PC-3 (cell line): ENCODE results near the gene ADM5. TPM values are rescaled to one million over a fixed set of nuclear protein-coding genes. Genes with fewer than 3 reads are reported as not detected.

Source experiments
- ATAC-seq: fragments of 200-7000 bp; cut with Tn5 transposase; 2 replicates; pipeline ENCODE4 v1.9.1; 2020; ENCODE audit warnings: mild to moderate bottlenecking, moderate library complexity
- BruUV-seq: library from RNA; stranded (reverse); fragments of 400-500 nt; replicated peaks from 2 replicates; lab custom pipeline; 2021; lab: Mats Ljungman, UMichigan
- CTCF ChIA-PET: fragments of 300-600 bp; sonication (Branson Sonifier 250); formaldehyde crosslinking; loops from one replicate; lab custom pipeline; 2022; ENCODE audit warnings: antibody characterized with exemption; lab: Charles Lee
- POLR2A ChIA-PET: fragments of 300-600 bp; sonication (Branson Sonifier 250); formaldehyde crosslinking; loops from one replicate; lab custom pipeline; 2022; ENCODE audit warnings: antibody characterized with exemption; ENCODE audit not compliant: unreplicated experiment; lab: Charles Lee
- DNase-seq: peaks from one replicate; pipeline ENCODE4 v3.0.0-alpha.2; 2015
- H2AFZ ChIP-seq: fragments of 300-600 bp; sonication (generic); 2 replicates; pipeline ENCODE4 v1.6.0; 2016; ENCODE audit warnings: antibody characterized with exemption, low read length
- H3F3A ChIP-seq: fragments of 300-600 bp; sonication (generic); one replicate; pipeline ENCODE4 v1.6.0; 2017; ENCODE audit warnings: antibody characterized with exemption, low read length, control low read depth, mild to moderate bottlenecking; ENCODE audit not compliant: unreplicated experiment
- H3K27ac ChIP-seq: fragments of 300-600 bp; sonication (generic); 2 replicates; pipeline ENCODE4 v1.5.1; 2016; ENCODE audit warnings: mild to moderate bottlenecking, low read length
- H3K27me3 ChIP-seq: fragments of 300-600 bp; sonication (generic); 2 replicates; pipeline ENCODE4 v1.6.1; 2016; ENCODE audit warnings: low read length, mixed read lengths
- H3K36me3 ChIP-seq: fragments of 300-600 bp; sonication (generic); 2 replicates; pipeline ENCODE4 v1.6.1; 2016; ENCODE audit warnings: low read depth, mixed run types, low read length, mixed read lengths
- H3K4me1 ChIP-seq: fragments of 300-600 bp; sonication (generic); 2 replicates; pipeline ENCODE4 v1.5.1; 2016; ENCODE audit warnings: low read length; ENCODE audit not compliant: insufficient read depth
- H3K4me2 ChIP-seq: fragments of 300-600 bp; sonication (generic); 2 replicates; pipeline ENCODE4 v1.6.0; 2016; ENCODE audit warnings: low read length
- H3K4me3 ChIP-seq: fragments of 300-600 bp; sonication (generic); 2 replicates; pipeline ENCODE4 v1.5.1; 2016; ENCODE audit warnings: mild to moderate bottlenecking, low read length, mixed read lengths
- H3K79me2 ChIP-seq: fragments of 300-600 bp; sonication (generic); 2 replicates; pipeline ENCODE4 v1.6.1; 2017; ENCODE audit warnings: low read length, mixed read lengths
- H3K9ac ChIP-seq: fragments of 300-600 bp; sonication (generic); 2 replicates; pipeline ENCODE4 v1.6.0; 2016; ENCODE audit warnings: mild to moderate bottlenecking, low read length
- H3K9me2 ChIP-seq: fragments of 300-600 bp; sonication (generic); replicated peaks from 2 replicates; pipeline ENCODE4 v1.6.1; 2016; ENCODE audit warnings: mixed run types, low read length, mixed read lengths
- H3K9me3 ChIP-seq: fragments of 300-600 bp; sonication (generic); 2 replicates; pipeline ENCODE4 v1.6.1; 2016; ENCODE audit warnings: low read length, mixed read lengths
- H4K20me1 ChIP-seq: fragments of 300-600 bp; sonication (generic); 2 replicates; pipeline ENCODE4 v1.6.1; 2016; ENCODE audit warnings: low read length, mixed read lengths
- EZH2 ChIP-seq: fragments of 300-600 bp; sonication (generic); IDR thresholded peaks from one replicate; pipeline ENCODE4 v1.6.1; 2017; ENCODE audit warnings: antibody characterized with exemption, mild to moderate bottlenecking, low read length; ENCODE audit not compliant: unreplicated experiment
- EZH2phosphoT487 ChIP-seq: fragments of 300-600 bp; sonication (generic); IDR thresholded peaks from 2 replicates; pipeline ENCODE4 v1.6.1; 2018; ENCODE audit warnings: mild to moderate bottlenecking, antibody characterized with exemption, low read length, borderline replicate concordance
- intact Hi-C: fragments of 100-400 bp; cut with micrococcal nuclease; formaldehyde crosslinking; loops from 2 replicates; pipeline ENCODE4 v1.9.0; 2023
- total RNA-seq: library from RNA; depleted of rRNA; stranded (reverse); fragments of >200 nt; gene quantifications from 2 replicates; pipeline ENCODE4 v1.2.3, GENCODE V29; 2014
- TF ChIP-seq, protein P1 (sequence below): fragments of 300-600 bp; sonication (generic); conservative IDR thresholded peaks from 2 replicates; pipeline ENCODE4 v1.5.1; 2017; ENCODE audit warnings: antibody characterized with exemption, low read depth, mild to moderate bottlenecking, low read length

Gene ADM5
- total RNA-seq, 1 experiment from 2014 or later: 6.3 TPM

DNA sequence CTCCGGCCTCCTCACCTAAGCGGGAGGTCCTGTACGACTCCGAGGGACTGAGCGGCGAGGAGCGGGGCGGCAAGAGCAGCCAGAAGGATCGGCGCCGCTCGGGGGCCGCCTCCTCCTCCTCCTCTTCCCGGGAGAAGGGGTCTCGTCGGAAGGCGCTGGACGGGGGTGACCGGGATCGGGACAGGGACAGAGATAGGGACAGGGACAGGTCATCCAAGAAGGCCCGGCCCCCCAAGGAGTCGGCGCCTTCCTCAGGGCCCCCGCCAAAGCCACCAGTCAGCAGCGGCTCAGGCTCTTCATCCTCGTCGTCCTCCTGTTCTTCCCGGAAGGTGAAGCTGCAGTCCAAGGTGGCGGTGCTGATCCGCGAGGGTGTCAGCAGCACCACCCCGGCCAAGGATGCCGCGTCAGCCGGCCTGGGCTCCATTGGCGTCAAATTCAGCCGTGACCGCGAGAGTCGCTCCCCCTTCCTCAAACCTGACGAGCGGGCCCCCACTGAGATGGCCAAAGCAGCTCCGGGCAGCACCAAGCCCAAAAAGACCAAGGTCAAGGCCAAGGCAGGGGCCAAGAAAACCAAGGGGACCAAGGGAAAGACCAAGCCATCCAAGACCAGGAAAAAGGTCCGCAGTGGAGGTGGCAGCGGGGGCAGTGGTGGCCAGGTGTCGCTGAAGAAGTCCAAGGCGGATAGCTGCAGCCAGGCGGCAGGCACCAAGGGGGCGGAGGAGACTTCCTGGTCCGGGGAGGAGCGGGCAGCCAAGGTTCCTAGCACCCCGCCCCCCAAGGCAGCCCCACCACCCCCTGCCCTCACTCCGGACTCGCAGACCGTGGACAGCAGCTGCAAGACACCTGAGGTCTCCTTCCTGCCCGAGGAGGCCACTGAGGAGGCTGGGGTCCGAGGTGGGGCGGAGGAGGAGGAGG, 36.6 kb upstream of the ADM5 start:
- Histone ChIP-seq H3K79me2 (peaks cover 21% of the 10 kb centered on the region), H3F3A (no peaks in the 10 kb centered on the region), H3K4me3 (no peak overlapping the region), H3K4me1 (no peaks in the 10 kb centered on the region), H3K27ac (no peak overlapping the region), H3K27me3 (no peaks in the 10 kb centered on the region), H3K4me2 (no peak overlapping the region), H4K20me1 (0 out of 2 replicates have a peak, but pooled peaks cover 3% of the 10 kb centered on the region), H3K9ac (no peak overlapping the region), H3K9me2 (no peaks in the 10 kb centered on the region), H2AFZ (no peak overlapping the region), H3K36me3 (peaks cover 50% of the 10 kb centered on the region), H3K9me3 (no peaks in the 10 kb centered on the region)
- no peak for DNase-seq
- TSS peak; percentile 50 for BruUV-seq
- ChIA-PET CTCF (no interaction called here), POLR2A (no interaction called here)
- no peak for ATAC-seq
- intact Hi-C loops: no loop called here
- TF ChIP-seq, protein P1, sequence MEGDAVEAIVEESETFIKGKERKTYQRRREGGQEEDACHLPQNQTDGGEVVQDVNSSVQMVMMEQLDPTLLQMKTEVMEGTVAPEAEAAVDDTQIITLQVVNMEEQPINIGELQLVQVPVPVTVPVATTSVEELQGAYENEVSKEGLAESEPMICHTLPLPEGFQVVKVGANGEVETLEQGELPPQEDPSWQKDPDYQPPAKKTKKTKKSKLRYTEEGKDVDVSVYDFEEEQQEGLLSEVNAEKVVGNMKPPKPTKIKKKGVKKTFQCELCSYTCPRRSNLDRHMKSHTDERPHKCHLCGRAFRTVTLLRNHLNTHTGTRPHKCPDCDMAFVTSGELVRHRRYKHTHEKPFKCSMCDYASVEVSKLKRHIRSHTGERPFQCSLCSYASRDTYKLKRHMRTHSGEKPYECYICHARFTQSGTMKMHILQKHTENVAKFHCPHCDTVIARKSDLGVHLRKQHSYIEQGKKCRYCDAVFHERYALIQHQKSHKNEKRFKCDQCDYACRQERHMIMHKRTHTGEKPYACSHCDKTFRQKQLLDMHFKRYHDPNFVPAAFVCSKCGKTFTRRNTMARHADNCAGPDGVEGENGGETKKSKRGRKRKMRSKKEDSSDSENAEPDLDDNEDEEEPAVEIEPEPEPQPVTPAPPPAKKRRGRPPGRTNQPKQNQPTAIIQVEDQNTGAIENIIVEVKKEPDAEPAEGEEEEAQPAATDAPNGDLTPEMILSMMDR: no peak
- TF ChIP-seq EZH2phosphoT487: no peak
- no peak for TF ChIP-seq EZH2

DNA sequence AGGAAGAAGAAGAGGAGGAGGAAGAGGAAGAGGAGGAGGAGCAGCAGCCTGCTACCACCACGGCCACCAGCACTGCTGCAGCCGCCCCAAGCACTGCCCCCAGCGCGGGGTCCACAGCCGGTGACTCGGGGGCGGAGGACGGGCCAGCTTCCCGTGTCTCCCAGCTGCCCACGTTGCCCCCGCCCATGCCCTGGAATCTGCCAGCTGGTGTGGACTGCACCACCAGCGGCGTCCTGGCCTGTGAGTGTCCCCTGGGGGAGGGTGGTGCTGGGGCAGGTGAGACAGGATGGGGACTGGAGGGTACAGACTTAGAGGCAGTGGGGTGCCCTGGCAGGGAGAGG, 36.0 kb upstream of the ADM5 start:
- no peaks in the 10 kb centered on the region for H3K9me2 ChIP-seq
- no peak for DNase-seq
- H3K4me3 ChIP-seq: no peak overlapping the region
- no peaks in the 10 kb centered on the region for H3K9me3 ChIP-seq
- no peak overlapping the region for H2AFZ ChIP-seq
- no peak overlapping the region for H3K9ac ChIP-seq
- no peak overlapping the region for H3K4me2 ChIP-seq
- POLR2A ChIA-PET: no interaction called here
- TF ChIP-seq, protein P1: no peak
- TF ChIP-seq EZH2phosphoT487: no peak
- TF ChIP-seq EZH2: no peak
- H3K4me1 ChIP-seq: no peaks in the 10 kb centered on the region
- peaks cover 51% of the 10 kb centered on the region for H3K36me3 ChIP-seq
- H4K20me1 ChIP-seq: 0 out of 2 replicates have a peak, but pooled peaks cover 3% of the 10 kb centered on the region
- H3F3A ChIP-seq: no peaks in the 10 kb centered on the region
- intact Hi-C loops: no loop called here
- H3K27ac ChIP-seq: no peak overlapping the region
- BruUV-seq: no TSS peak
- ATAC-seq: no peak
- CTCF ChIA-PET: no interaction called here
- peaks cover 18% of the 10 kb centered on the region for H3K79me2 ChIP-seq
- no peaks in the 10 kb centered on the region for H3K27me3 ChIP-seq

DNA sequence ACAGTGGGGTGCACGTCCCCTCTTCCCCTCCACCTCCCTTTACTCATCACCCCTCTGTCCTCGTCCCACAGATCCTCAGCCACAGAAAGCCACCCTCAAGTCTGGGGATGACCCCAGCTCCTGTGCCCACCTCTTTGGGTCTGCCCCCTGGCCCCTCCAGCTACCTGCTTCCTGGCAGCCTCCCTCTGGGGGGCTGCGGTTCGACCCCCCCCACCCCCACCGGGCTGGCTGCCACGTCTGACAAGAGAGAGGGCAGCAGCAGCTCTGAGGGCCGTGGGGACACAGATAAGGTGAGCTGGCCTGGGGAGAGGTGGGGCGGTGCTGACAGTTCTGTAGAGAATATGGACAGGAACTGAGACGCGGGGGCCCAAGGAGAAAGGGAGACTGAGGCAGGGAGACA, 34.8 kb upstream of the ADM5 start:
- Histone ChIP-seq H3K36me3 (peaks cover 56% of the 10 kb centered on the region), H3K27me3 (no peaks in the 10 kb centered on the region), H3F3A (no peaks in the 10 kb centered on the region), H4K20me1 (0 out of 2 replicates have a peak, but pooled peaks cover 3% of the 10 kb centered on the region), H2AFZ (no peak overlapping the region), H3K4me3 (no peak overlapping the region), H3K79me2 (peaks cover 11% of the 10 kb centered on the region), H3K9me2 (no peaks in the 10 kb centered on the region), H3K27ac (no peak overlapping the region), H3K9me3 (no peaks in the 10 kb centered on the region), H3K4me2 (no peak overlapping the region), H3K9ac (no peak overlapping the region), H3K4me1 (no peaks in the 10 kb centered on the region)
- ChIA-PET CTCF (no interaction called here), POLR2A (no interaction called here)
- TF ChIP-seq, protein P1: no peak
- TF ChIP-seq EZH2 (no peak), EZH2phosphoT487 (no peak)
- BruUV-seq: no TSS peak
- no peak for ATAC-seq
- intact Hi-C loops: no loop called here
- no peak for DNase-seq
